A673 (cell line): ENCODE data around the gene TOMT. TPM values are rescaled to one million over a fixed set of nuclear protein-coding genes. Genes with fewer than 3 reads are reported as not detected.

ENCODE experiments used
- BruUV-seq: library from RNA; stranded (reverse); fragments of 400-500 nt; replicated peaks from 2 replicates; lab custom pipeline; 2021; lab: Mats Ljungman, UMichigan
- CTCF ChIA-PET: fragments of 300-600 bp; sonication (Branson Sonifier 250); formaldehyde crosslinking; loops from one replicate; lab custom pipeline; 2022; ENCODE audit warnings: antibody characterized with exemption; lab: Charles Lee
- POLR2A ChIA-PET: fragments of 300-600 bp; sonication (Branson Sonifier 250); formaldehyde crosslinking; loops from one replicate; lab custom pipeline; 2022; ENCODE audit warnings: antibody characterized with exemption; ENCODE audit not compliant: low non-redundant PET; lab: Charles Lee
- DNase-seq: peaks from one replicate; pipeline ENCODE4 v3.0.0-alpha.2; 2015; ENCODE audit warnings: low spot score
- H3K27ac ChIP-seq: fragments of 200-600 bp; sonication (generic); 2 replicates; pipeline ENCODE4 v1.5.1; 2016; ENCODE audit warnings: mixed run types, low read depth, mild to moderate bottlenecking, mixed read lengths, antibody characterized with exemption, low read length; ENCODE audit not compliant: poor library complexity, severe bottlenecking
- H3K27me3 ChIP-seq: fragments of 200-600 bp; sonication (generic); replicated peaks from 2 replicates; pipeline ENCODE4 v1.6.1; 2017; ENCODE audit warnings: mixed run types, low read depth, mild to moderate bottlenecking, mixed read lengths, antibody characterized with exemption, low read length; ENCODE audit not compliant: insufficient read depth, poor library complexity
- H3K36me3 ChIP-seq: fragments of 200-600 bp; sonication (generic); 2 replicates; pipeline ENCODE4 v1.6.1; 2016; ENCODE audit warnings: mixed run types, mild to moderate bottlenecking, mixed read lengths, antibody characterized with exemption, low read length; ENCODE audit not compliant: insufficient read depth, poor library complexity, severe bottlenecking
- H3K4me1 ChIP-seq: fragments of 200-600 bp; sonication (generic); 2 replicates; pipeline ENCODE4 v1.6.1; 2017; ENCODE audit warnings: mixed run types, mild to moderate bottlenecking, mixed read lengths, antibody characterized with exemption, low read length; ENCODE audit not compliant: insufficient read depth, poor library complexity, severe bottlenecking
- H3K4me3 ChIP-seq: fragments of 200-600 bp; sonication (generic); 2 replicates; pipeline ENCODE4 v1.5.1; 2016; ENCODE audit warnings: low read depth, mixed run types, mild to moderate bottlenecking, mixed read lengths, low read length; ENCODE audit not compliant: poor library complexity, severe bottlenecking
- H3K9me3 ChIP-seq: fragments of 200-600 bp; sonication (generic); 2 replicates; pipeline ENCODE4 v1.6.1; 2016; ENCODE audit warnings: mixed run types, low read depth, mild to moderate bottlenecking, mixed read lengths, antibody characterized with exemption, low read length; ENCODE audit not compliant: poor library complexity, severe bottlenecking
- CTCF ChIP-seq: fragments of 300-800, 200-600 bp; sonication (generic); conservative IDR thresholded peaks from 2 replicates; pipeline ENCODE4 v1.5.1; 2017; ENCODE audit warnings: low read depth, mild to moderate bottlenecking, antibody characterized with exemption, low read length, moderate library complexity, mixed read lengths
- EZH2 ChIP-seq: fragments of 200-600 bp; sonication (generic); IDR thresholded peaks from 2 replicates; pipeline ENCODE4 v1.6.1; 2017; ENCODE audit warnings: borderline replicate concordance, low read depth, mild to moderate bottlenecking, mixed read lengths, antibody characterized with exemption, low read length; ENCODE audit not compliant: poor library complexity, severe bottlenecking
- intact Hi-C: fragments of 100-400 bp; cut with micrococcal nuclease; formaldehyde crosslinking; loops from one replicate; pipeline ENCODE4 v1.10.0; 2022; ENCODE audit not compliant: unreplicated experiment
- total RNA-seq: library from RNA; stranded (reverse); gene quantifications from 2 replicates; pipeline ENCODE4 v1.2.3, GENCODE V29; 2021

Gene TOMT
- total RNA-seq, 1 experiment from 2014 or later = not detected

DNA sequence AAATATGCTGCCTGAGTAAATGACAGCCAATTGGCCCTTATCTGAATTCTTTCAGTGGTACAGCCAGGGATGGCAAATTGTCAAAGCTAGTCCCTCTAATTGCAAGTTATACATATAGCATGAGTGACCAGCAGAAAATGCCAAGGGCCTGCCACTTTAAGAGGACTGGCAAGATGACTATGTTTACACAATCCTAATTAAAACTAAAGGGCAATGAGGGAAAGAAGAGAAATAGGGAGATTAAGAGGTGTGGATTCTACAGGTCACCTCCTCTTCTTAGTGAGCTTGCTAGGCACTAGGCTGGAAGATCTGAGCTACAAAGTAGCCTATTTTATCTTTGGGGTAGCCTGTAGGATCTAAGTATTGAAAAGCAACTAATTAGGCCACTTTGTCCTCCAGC is 38.9 kb upstream of the TOMT start:
- intact Hi-C loops = no loop called here
- Histone ChIP-seq H3K27ac (no peak overlapping the region), H3K27me3 (no peaks in the 10 kb centered on the region), H3K4me1 (peaks cover 17% of the 10 kb centered on the region), H3K36me3 (peaks cover 21% of the 10 kb centered on the region), H3K4me3 (no peak overlapping the region), H3K9me3 (no peaks in the 10 kb centered on the region)
- no peak for TF ChIP-seq CTCF
- TF ChIP-seq EZH2 = no peak
- DNase-seq = no peak
- ChIA-PET CTCF (interaction anchor here (0.6 kb wide), 1 partner anchor 658 kb away, joined by 5 read pairs; no protein-coding TSS in a partner anchor), POLR2A (no interaction called here)
- BruUV-seq = no TSS peak

DNA sequence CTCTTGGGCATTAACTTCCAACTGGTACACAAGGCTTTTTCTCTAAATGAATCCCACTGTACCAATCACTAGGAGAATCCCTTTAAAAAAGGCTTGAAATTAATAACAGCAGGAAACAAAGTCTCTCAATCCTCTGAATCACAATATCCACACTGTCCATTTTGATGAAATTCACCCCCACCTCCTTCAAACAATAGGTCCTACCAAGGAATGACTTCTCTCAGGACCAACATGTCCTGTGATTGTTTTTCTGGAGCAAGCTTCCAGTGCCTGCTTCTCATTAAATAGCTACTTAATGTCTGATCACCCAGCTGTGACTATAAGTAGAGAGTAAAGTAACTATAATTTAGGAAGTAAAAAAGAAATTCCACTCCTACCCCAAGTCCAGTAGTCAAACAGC is 38.5 kb upstream of the TOMT start:
- Histone ChIP-seq H3K9me3 (no peaks in the 10 kb centered on the region), H3K36me3 (peaks cover 21% of the 10 kb centered on the region), H3K27ac (no peak overlapping the region), H3K27me3 (no peaks in the 10 kb centered on the region), H3K4me3 (no peak overlapping the region), H3K4me1 (peaks cover 21% of the 10 kb centered on the region)
- intact Hi-C loops = no loop called here
- DNase-seq = no peak
- ChIA-PET POLR2A (no interaction called here), CTCF (no interaction called here)
- TF ChIP-seq CTCF (no peak), EZH2 (no peak)
- BruUV-seq = no TSS peak

- Histone ChIP-seq H3K4me1 (peaks cover 25% of the 10 kb centered on the region), H3K9me3 (no peaks in the 10 kb centered on the region), H3K36me3 (peaks cover 21% of the 10 kb centered on the region), H3K27me3 (no peaks in the 10 kb centered on the region), H3K27ac (no peak overlapping the region), H3K4me3 (no peak overlapping the region)
- CTCF ChIA-PET = no interaction called here
- no peak for DNase-seq
- POLR2A ChIA-PET = no interaction called here
- BruUV-seq = no TSS peak
- TF ChIP-seq CTCF (no peak), EZH2 (no peak)
- intact Hi-C loops = no loop called here
These were observed 38.0 kb upstream of the TOMT start for GRCh38 chr11:72067676-72068075.
